Measurements from ENCODE around the gene SYNGR4.

DNA sequence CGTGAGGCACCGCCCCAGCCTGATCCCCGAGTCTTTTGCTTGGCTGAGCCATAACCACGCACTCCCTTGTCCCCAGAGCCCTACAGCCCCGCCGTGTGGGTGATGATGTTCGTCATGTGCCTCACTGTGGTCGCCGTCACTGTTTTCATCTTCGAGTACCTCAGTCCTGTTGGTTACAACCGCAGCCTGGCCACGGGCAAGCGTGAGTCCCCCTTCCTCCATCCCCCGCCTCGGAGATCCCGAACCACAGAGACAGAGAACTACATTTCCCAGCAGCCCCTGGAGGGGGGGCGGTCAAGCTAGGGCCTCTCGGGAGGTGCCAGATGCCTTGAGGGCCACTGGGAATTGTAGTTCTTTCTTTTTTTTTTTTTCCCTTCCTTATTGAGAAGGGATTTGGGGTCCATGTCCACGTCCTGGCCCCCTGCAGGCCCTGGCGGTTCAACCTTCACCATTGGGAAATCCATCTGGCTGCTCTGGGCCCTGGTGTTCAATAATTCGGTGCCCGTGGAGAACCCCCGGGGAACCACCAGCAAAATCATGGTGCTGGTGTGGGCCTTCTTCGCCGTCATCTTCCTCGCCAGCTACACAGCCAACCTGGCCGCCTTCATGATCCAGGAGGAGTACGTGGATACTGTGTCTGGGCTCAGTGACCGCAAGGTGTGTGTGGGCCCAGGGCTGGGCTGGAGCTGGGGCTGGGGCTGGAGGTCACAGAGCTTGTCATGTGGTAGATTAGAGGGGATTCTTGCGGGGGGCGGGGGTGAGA, 55.2 kb downstream of the SYNGR4 start:
- TF ChIP-seq, protein P1, sequence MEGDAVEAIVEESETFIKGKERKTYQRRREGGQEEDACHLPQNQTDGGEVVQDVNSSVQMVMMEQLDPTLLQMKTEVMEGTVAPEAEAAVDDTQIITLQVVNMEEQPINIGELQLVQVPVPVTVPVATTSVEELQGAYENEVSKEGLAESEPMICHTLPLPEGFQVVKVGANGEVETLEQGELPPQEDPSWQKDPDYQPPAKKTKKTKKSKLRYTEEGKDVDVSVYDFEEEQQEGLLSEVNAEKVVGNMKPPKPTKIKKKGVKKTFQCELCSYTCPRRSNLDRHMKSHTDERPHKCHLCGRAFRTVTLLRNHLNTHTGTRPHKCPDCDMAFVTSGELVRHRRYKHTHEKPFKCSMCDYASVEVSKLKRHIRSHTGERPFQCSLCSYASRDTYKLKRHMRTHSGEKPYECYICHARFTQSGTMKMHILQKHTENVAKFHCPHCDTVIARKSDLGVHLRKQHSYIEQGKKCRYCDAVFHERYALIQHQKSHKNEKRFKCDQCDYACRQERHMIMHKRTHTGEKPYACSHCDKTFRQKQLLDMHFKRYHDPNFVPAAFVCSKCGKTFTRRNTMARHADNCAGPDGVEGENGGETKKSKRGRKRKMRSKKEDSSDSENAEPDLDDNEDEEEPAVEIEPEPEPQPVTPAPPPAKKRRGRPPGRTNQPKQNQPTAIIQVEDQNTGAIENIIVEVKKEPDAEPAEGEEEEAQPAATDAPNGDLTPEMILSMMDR (IDR thresholded peaks at IDR 0.05): no peak
- TF ChIP-seq EP300 (IDR thresholded peaks at IDR 0.05): no peak
- TF ChIP-seq POLR2A (IDR thresholded peaks at IDR 0.05): no peak
- no peak for TF ChIP-seq POLR2AphosphoS5 (IDR thresholded peaks at IDR 0.05)
